Measurements from ENCODE around the gene SREBF1.

Gene SREBF1

GRCh38 chr17:17789828-17790636 is 46.8 kb downstream of the SREBF1 start:
- TF ChIP-seq CTCF (IDR thresholded peaks at IDR 0.05; ENCODE audit: low read depth, low read length), result no peak
- H3K4me3 ChIP-seq (replicated peaks in 1 of 2; ENCODE audit: low read depth in 2 of 2, low read length in 2 of 2), result no peak overlapping the region
- no peak for DNase-seq (ENCODE audit: low read depth in 2 of 2)

- no peak for TF ChIP-seq CTCF (IDR thresholded peaks at IDR 0.05; ENCODE audit: low read depth, low read length)
- no peak overlapping the region for H3K4me3 ChIP-seq (replicated peaks in 1 of 2; ENCODE audit: low read depth in 2 of 2, low read length in 2 of 2)
- no peak for DNase-seq (ENCODE audit: low read depth in 2 of 2)
Measured at GRCh38 chr17:17789410-17789809, 47.4 kb downstream of the SREBF1 start.

DNA sequence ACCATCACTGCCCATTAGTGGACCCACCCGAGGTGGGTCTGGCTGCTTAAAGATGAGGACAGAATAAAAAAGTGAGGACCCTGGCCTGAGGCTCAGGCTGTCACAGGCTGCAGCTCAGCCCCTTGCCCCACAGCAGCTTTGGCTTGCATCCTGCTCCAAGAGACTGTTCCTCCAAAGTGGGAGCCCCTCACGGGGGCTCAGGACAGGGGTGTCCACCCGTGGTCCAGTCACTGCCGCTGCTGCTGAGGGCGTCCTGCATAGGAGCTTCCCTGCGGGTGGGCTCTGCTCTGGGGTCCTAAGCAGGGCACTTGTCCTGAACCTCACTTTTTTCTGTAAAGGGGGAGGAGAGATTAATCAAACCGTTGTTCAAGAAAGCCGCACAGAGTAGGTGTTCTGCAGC is 47.8 kb downstream of the SREBF1 start:
- TF ChIP-seq CTCF (IDR thresholded peaks at IDR 0.05; ENCODE audit: low read depth, low read length), result no peak
- DNase-seq (ENCODE audit: low read depth in 2 of 2), result no peak
- no peak overlapping the region for H3K4me3 ChIP-seq (replicated peaks in 1 of 2; ENCODE audit: low read depth in 2 of 2, low read length in 2 of 2)

GRCh38 chr17:17787568-17787967 is 49.2 kb downstream of the SREBF1 start:
- TF ChIP-seq CTCF (IDR thresholded peaks at IDR 0.05; ENCODE audit: low read depth, low read length), result no peak
- H3K4me3 ChIP-seq (replicated peaks in 1 of 2; ENCODE audit: low read depth in 2 of 2, low read length in 2 of 2), result no peak overlapping the region
- no peak for DNase-seq (ENCODE audit: low read depth in 2 of 2)

- no peak for DNase-seq (ENCODE audit: low read depth in 2 of 2)
- TF ChIP-seq CTCF (IDR thresholded peaks at IDR 0.05; ENCODE audit: low read depth, low read length), result no peak
- H3K4me3 ChIP-seq (replicated peaks in 1 of 2; ENCODE audit: low read depth in 2 of 2, low read length in 2 of 2), result no peak overlapping the region
Measured at GRCh38 chr17:17786998-17787397, 49.8 kb downstream of the SREBF1 start.

DNA sequence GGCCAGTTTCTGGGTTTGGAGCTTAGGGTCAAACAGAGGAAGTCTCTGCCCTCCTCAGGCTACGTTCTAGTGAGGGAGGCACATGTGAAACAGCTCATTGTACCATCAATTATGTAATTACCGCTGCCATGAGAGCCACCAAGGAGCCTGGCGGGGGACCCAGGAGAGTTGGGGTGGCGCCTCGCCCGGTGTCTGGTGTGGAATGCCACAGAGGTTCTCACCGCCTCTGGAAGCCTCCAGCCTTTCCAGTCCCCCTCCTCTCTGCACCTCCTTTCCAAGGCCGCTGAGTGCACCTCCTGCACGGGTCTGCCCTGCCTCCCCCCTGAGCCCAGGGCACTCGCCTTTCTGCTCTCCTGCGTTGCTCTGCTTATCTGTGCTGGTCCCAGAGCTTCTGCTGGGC is 51.4 kb downstream of the SREBF1 start:
- no peak overlapping the region for H3K4me3 ChIP-seq (replicated peaks in 1 of 2; ENCODE audit: low read depth in 2 of 2, low read length in 2 of 2)
- no peak for TF ChIP-seq CTCF (IDR thresholded peaks at IDR 0.05; ENCODE audit: low read depth, low read length)
- DNase-seq (ENCODE audit: low read depth in 2 of 2), result no peak
